HG03025 (cell line): ENCODE measurements around the gene ARHGAP15.

Source experiments
- ATAC-seq: cut with Tn5 transposase; IDR thresholded peaks from one replicate; pipeline ENCODE4 v1.9.1; 2021; ENCODE audit warnings: mild to moderate bottlenecking, moderate library complexity; ENCODE audit not compliant: unreplicated experiment, low FRiP score

Gene ARHGAP15

DNA sequence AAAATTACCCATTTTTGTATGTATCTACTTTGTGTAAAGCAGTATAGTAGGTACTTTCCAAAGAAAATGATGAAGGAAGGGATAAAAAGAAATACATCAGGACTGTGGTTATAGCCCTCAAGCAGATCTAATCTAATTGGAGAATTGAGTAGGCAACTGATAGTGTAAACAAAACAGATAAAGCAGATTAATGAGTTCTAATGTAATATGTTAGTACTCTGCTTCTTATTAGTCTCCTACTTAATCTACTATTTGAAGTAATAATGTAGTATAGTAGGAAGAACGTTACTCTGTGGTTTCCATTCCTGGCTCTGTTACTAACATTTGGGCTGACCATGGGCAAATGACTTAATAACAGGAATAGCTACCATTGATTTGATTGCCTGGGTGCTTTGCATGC is 250.7 kb downstream of the ARHGAP15 start:
- ATAC-seq = no peak

DNA sequence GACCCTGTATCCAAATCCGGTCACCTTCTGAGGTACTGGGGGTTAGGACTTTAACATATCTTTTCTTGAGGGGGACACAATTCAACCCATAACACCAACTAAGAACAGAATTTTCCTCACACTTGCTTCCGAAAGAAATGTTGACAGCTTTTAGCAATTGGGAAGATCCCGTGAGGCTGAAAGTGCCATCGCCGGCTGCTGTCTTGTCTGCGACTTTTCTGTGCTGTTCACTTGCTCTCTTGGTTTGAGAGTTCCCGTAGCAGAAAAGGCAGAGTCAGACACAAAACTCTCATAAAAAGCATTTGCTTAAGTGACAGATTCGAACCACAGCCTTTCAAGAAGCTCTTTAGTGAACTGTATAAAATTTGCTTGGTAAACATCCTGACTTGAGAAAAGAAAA is 253.4 kb downstream of the ARHGAP15 start:
- no peak for ATAC-seq

DNA sequence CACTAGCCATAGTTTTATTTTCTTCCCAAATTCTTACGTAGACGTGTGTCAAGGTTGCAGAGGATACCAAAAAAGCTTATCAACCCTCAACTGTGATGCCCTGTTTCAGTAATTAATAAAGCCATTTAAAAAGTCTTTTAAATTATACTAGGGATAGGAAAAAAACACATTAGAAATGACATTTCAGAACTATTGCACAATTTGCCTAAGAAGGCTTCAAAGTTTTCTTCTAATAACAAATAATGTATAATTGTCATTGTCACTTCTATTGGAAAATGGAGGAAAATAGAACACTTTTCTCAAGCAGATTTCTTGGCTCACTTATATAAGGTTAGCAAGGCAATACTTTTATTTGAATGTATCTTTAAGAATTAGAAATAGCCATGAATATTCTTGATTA is 253.8 kb downstream of the ARHGAP15 start:
- ATAC-seq = no peak

DNA sequence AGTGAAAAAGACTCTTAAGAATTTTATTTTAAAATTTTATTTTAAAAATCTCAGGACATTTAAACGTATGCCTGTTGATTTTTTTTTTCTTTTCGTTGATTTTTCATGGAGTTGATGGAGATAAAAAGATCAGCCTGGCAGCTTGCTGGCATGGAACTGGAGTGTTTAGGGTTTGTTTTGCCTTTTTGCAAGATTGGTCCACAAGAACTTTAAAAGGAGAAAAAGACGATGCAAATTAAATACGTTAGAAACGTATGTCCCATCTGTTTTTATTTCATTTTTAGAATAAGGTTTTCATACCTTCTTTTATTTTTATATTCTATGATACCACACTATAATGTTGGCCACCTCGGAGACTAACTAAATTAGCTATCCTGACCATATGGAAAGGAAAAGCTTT is 254.9 kb downstream of the ARHGAP15 start:
- ATAC-seq = no peak

DNA sequence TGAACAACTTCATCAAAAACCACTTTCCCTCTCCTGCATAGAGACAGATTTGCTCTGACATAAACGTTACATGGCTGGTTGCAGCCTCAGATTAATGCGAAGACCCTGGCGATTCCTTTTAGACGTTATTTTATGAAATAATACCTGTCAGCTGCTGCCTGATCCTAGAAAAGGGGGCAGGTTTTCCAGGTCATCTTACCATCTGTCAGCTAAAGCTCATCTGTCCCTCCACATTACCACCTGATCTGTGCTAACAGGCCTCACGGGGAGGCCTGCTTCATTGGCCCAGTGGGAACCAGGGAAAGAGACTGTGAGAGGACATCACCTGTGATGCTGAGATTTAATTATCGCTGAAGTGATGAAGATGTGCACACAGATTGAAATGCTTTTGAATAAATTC is 261.0 kb downstream of the ARHGAP15 start:
- no peak for ATAC-seq

DNA sequence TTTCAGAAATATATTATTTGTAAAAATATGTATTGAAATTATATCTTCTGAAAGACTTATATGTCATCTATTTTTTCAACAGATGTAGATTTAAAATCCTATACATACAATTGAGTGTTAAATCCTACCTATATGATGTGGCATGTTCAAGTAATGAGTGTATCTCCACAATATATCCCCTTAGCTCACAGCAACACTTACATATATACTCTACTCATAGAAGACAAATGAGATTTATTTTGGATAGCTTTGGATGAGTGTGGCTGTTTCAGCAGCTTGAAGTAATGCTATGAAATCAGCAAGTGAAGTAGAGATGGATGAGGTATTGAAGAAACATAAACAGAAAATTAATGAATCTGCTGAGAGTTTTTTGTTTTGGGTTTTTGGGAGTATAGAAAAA is 263.1 kb downstream of the ARHGAP15 start:
- ATAC-seq = no peak

DNA sequence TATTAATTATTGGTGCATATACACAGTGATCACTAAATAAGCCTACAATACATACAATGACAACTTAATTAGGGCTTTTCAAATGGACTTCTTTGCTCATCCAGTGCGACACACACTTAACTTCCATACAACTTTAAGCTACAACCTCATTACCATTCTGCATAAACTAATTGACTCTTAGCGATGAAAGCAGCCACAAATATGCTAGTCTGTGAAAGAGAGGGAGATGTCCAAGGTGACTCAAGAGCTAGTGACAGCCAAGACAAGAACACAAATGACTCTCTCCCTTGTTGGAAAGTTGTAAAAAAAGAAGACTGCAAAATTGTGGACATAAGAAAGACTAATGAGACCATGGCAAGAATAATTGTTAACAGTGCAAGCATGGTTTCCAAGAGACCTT is 264.8 kb downstream of the ARHGAP15 start:
- ATAC-seq = no peak

DNA sequence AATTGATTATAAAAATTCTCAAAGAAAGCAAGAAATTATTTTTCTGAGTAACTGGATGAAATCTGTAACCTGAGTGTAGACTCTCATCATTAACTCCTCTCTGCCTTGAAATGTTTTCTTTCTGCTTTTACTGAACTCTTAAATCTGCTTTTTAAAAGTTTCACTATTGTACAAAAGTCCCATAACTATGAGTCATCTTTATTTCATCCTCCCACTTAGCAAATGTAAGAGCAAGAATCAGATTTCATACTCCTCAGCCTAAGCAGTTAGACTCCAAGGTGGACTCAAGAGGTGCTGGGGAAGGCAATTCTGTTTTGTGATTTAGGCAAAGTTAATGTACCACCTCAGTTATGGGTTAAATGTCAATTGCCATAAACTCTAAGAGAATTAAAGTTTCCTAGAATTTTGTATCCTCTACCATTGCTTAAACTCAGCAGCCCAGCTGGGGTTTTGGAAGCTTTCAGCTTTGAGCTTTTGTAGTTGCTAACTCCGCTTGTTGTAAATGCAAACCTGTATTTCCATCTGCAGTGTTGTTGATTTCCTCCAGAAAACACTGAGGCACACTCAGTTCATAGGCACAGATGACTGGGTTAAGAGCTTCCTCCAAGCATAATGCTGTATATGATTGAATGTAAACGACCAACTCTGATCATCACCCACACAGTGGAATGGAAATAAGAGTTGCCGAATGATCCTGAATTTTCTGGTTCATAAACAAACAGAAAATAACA is 268.8 kb downstream of the ARHGAP15 start:
- ATAC-seq = peak; percentile 66

DNA sequence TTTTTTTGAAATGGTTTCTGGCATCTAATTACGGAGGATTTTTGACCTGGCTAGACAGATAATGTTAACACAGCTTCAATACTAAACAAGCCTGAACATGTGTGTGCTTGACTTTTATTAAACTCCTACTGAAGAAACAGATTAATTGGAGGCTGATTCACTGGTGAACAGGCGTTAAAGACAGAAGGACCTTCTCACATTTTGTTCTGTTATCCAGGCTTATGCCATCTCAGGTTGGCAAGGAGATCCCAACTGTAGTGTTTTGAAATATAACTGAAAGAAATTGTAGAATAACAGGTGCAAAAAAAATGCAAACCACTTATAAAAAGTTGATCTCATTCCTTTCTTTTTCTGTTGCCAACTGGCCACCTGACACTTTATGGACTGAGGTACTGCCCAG is 269.6 kb downstream of the ARHGAP15 start:
- no peak for ATAC-seq

DNA sequence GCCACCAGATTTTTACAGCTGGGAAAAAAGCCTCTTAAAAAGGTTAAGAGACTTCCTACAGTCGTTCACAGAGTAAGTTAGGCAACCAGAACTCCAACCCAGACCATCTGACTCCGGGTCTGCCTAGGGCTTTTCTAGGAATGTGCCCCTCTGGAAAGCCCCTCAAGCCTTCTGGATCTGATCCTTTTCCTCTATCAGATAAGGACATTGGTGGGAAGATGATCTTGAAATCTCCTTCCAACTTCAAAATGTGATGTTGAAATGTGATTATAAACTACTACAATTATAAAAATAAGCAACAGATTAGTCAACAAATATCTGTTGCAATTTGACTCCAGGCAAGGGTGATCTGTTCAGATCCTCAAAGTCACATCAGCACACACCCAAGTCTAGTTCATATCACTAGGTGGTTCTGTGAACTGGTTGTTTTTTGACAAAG is 270.4 kb downstream of the ARHGAP15 start:
- ATAC-seq = no peak

DNA sequence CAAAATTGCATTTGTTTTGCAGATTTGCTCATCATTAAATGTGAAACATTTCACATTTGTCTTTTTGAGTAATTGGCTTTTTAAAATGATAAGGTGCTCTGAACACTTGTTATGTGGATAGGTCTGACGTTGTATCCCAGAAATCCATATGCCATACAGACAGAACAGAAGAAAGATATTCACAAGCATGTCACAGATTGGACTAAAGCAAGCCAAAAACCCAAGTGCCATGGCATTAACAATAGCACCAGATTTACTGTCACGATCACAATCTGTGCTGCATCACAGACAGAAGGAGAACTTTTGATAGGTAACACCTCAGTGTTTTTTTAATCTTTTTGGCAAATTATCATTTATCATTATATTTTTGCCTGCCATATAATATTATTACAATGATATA is 272.6 kb downstream of the ARHGAP15 start:
- no peak for ATAC-seq

DNA sequence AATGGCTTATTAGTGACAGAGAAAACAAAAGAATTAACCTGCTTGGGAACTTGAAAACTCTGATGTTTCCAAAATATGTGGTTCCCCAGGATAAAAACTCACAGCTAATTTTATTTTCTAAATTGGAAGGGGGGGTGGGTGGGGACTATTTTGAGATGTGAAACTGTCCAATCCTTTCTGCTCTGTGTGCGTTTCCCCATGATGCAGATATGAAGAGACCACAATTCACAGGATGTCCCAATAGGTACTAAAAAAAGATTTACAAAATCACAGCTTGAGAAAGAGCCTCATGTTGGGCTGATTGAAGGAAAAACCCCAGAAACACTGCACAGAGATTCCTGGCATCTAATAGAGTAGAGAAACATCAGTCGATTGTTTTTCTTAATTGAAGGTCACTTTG is 273.2 kb downstream of the ARHGAP15 start:
- no peak for ATAC-seq

DNA sequence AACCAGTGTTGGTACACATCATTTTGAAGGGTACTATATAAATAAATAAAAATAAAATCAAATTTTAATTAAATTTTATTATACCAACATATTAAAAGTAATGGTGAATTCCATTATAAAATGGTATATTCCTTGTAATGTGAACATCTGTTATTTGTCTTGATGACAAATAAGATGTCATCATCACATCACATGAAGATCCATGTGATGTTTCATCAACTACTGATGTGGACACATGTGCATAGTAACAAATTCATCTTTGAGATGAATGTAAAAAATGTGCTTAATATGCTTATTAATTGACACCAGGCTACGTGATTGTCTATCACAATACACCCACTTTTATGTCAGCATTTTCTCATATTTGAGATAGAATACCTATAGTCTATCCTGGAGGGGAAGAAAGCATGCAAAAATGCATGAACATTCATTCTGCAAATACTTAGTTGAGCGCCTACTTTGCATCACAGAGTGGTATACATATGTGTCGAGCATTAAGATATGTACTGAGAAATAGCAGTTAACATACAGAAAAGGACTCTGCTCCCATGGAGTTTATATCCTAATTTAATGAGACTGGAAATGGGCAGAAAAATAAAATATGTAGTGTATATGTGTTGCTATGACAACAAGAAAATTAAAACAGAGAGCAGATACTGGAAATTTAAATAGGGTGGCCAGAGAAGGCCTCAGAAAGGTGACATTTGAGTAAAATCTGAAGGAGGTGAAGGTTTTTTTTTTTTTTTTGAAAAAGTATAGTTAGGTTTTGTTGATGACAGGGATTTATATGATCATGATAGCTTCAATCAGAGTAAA is 281.1 kb downstream of the ARHGAP15 start:
- no peak for ATAC-seq

DNA sequence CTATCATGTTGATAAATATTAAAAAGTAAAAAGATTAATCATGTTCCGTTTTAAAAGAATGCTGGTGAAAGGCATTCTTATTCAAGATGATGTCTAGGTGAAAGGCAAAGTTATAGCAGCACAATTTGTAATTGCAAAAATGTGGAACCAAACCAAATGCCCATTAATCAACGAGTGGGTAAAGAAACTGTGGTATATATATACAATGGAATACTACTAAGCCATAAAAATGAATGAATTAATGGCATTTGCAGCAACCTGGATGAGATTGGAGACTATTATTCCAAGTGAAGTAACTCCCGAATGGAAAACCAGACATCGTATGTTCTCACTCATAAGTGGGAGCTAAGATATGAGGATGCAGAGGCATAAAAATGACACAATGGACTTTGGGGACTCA is 286.4 kb downstream of the ARHGAP15 start:
- no peak for ATAC-seq

DNA sequence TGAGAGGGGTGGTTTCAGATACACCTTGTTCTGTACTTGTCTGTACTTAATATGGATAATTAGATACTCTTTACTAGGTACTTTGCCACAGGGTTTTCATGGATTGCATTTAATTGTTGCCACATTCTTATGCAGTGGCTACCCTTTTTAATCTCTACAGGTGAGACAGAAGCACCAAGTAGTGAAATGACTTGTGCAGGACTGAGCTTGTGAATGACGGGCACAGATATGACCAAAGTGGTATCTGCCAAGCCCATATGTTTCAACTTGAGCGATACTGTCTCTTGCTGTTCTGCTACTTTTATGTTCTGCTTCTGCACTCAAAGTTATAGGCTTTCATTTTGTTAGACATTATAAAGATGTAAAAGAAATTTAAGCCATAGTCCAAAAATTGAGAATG is 288.2 kb downstream of the ARHGAP15 start:
- ATAC-seq = no peak

DNA sequence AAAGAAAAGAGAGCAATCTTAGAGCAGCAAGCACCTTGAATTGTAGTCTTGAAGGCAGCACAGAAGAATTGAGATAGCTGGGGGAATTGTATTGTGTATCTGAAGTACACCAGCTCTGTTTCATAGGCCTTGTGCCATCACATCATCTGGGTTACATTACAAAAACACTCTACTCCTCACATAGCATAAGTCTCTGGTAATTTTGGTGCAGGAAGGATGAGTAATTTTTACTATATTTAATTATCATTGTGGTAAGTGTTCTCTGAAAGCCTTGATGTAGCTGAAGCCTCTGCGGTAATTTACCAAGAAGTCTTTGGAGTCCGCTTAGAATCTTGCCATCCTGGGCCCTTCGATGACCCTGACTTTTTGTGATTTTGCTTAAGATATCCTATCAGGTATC is 291.1 kb downstream of the ARHGAP15 start:
- ATAC-seq = no peak

DNA sequence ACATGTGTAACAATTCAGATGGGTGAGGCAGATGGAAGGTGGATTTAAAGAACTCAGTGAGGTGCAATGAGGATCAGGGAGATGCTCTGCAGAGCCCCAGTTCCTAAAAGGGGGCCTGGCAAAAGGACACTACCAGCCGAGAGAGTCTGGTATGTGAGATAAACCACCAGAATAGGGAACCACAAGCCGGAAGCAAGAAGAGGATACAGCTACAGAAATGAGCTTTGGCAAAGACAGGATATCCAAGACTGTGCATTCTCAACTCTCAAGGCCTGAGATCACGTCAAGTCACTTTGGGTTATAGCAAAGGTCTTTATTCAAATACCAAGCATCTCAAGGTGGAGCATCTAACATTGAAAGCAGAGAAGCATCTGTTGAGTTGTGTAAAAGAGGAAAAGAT is 293.5 kb downstream of the ARHGAP15 start:
- ATAC-seq = peak; percentile 79

DNA sequence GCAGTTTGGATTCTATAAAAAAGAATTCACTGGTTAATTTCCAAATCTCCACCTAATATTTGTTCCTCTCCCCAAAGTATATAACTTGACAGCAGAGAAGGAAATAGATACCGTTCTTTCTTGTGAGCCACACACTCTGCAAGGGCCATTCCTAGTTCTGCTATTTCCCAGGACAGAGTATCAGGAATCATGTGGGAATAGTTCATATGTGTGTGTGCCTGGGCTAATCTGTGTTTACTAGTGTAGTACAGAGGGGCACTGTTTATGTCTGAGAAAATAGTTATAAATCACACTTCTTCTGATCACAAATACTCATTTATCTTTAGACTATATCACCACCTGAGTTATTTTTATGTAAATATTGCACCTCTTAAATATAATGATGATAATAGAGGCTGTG is 296.7 kb downstream of the ARHGAP15 start:
- no peak for ATAC-seq

DNA sequence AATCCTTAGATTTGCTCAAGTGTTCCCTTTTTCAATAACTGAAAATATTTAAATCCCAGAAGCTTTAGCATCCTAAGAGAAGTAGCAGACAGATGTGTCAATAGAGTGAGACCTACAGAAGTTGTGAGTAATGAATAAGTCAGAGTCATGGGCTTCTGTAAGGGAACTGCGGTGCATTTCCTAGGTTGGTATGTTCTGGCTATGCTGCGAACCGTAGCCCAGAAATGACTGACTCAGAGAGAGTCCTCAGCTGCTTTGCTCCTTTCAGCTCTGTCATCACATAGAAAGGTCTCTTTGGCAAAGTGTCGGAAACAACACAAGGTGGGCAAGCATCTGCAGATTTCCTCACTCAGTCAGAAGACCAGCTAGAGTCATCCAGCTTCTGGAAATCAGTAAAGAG is 297.1 kb downstream of the ARHGAP15 start:
- no peak for ATAC-seq

DNA sequence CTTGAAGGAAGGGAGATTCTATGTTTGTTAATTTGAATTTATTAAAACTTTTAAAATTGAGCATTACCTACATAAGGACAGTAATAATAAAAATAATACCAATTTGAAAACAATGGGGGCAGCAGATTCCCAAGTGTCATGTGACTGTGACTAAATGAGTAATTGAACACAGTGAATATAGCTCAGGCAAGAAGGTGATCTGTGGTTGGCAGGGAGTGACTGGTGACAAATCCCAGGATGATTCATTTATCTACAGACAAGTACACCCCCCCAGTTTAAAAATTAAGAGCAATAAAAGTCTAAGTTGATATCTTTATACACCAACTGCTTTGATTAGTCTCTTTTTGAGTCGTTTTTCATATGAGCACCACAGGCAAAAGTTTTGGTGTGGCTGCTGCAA is 299.5 kb downstream of the ARHGAP15 start:
- ATAC-seq = no peak

DNA sequence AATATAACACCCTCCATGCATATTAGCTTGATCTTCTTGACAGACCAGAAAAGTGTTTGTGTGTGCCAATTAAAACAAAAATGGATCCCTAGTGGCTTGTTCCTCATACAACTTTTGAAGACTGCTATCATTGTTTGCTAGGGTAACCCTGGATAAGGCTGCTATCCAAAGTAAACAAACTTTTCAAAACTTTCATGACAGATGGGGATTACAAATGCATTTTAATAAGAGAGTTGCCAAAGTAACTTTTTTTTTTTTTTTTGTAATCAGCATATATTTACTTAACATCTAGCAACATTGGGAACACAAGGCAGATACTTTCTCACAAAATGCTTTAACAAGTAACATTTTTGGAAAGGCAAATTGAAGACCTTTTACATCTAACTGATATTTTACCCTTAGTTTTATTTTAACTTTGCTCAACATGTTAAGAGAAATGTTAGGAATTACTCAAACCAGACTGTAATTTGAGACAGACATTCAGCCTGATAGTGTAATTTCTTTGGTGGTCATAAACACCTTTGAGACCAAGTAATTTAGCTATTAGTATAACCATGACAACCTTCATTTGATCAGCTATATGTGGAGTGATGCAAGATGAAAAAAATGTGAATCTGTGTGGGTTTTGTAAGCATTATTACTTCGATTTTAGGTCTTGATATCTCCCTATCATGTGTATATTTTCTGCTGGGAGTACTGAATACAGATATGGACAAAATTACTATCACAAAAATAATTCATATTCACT is 300.9 kb downstream of the ARHGAP15 start:
- ATAC-seq = no peak
